HepG2 (cell line): ENCODE measurements around the gene FAIM2. TPM values are rescaled to one million over a fixed set of nuclear protein-coding genes. Genes with fewer than 3 reads are reported as not detected.

Source experiments
- ATAC-seq: fragments of 200-7000 bp; cut with Tn5 transposase; 3 replicates; pipeline ENCODE4 v1.9.1; 2020; ENCODE audit warnings: mild to moderate bottlenecking, moderate library complexity
- BruUV-seq: library from RNA; stranded (reverse); fragments of 400-500 nt; replicated peaks from 2 replicates; lab custom pipeline; 2021; lab: Mats Ljungman, UMichigan
- CTCF ChIA-PET: fragments of 300-600 bp; formaldehyde crosslinking; extraction: SDS; loops from one replicate; lab custom pipeline; 2021; ENCODE audit warnings: low total read pairs, inconsistent platforms, low intra/inter-chr PET ratio; lab: Yijun Ruan, JAX
- POLR2A ChIA-PET: fragments of 350-600 bp; sonication (Branson Sonifier 250); formaldehyde crosslinking; loops from one replicate; lab custom pipeline; 2020; ENCODE audit warnings: antibody characterized with exemption, inconsistent platforms; lab: Yijun Ruan, JAX
- DNase-seq: peaks from one replicate; pipeline ENCODE4 v3.0.0-alpha.2; 2015; ENCODE audit warnings: low spot score
- FAIRE-seq: peaks from 3 replicates; lab custom pipeline; 2011; peaks lifted over from hg19 to GRCh38; lab: Jason Lieb, UNC
- H2AFZ ChIP-seq: one replicate; pipeline ENCODE4 v1.6.1; 2011; ENCODE audit warnings: low read length, inconsistent platforms
- H3K27ac ChIP-seq: fragments of 300-600 bp; 3 replicates; pipeline ENCODE4 v1.8.0; 2011; ENCODE audit warnings: mixed run types, mild to moderate bottlenecking, mixed read lengths, low read length, inconsistent platforms; ENCODE audit not compliant: insufficient read depth; ENCODE audit errors: extremely low read length
- H3K27me3 ChIP-seq, 2 experiments: fragments of 200-600 bp in 1 of 2; 2 replicates in 1 of 2; 3 replicates in 1 of 2; pipeline versions ENCODE4 v1.6.0 to v1.8.0; 2011; ENCODE audit warnings: low read length in 2 of 2, mild to moderate bottlenecking in 2 of 2, moderate library complexity in 2 of 2, inconsistent platforms in 1 of 2; ENCODE audit not compliant: insufficient read depth in 2 of 2, control insufficient read depth in 1 of 2
- H3K36me3 ChIP-seq, 2 experiments: fragments of 200-600 bp in 1 of 2; replicated peaks in 1 of 2; 2 replicates in 1 of 2; 3 replicates in 1 of 2; pipeline versions ENCODE4 v1.5.1 to v1.8.0; 2011; ENCODE audit warnings: low read length in 2 of 2, inconsistent platforms in 1 of 2; ENCODE audit not compliant: insufficient read depth in 2 of 2, control insufficient read depth in 1 of 2
- H3K4me1 ChIP-seq: 2 replicates; pipeline ENCODE4 v1.5.1; 2012; ENCODE audit warnings: low read length, inconsistent platforms; ENCODE audit not compliant: insufficient read depth
- H3K4me2 ChIP-seq: 2 replicates; pipeline ENCODE4 v1.6.0; 2011; ENCODE audit warnings: low read depth, low read length, inconsistent platforms
- H3K4me3 ChIP-seq, 3 experiments: fragments of 200-600 bp in 1 of 3; sonication (generic), shearing (Covaris generic) in 1 of 3; replicated peaks in 1 of 3; 2 replicates each; pipeline ENCODE4 v1.5.1; 2011 to 2016; ENCODE audit warnings: low read length in 3 of 3, inconsistent platforms in 2 of 3, low read depth in 2 of 3, mild to moderate bottlenecking in 2 of 3, control low read depth in 1 of 3, mixed read lengths in 1 of 3; ENCODE audit not compliant: insufficient read depth in 1 of 3
- H3K79me2 ChIP-seq: one replicate; pipeline ENCODE4 v1.6.1; 2011; ENCODE audit warnings: low read length, inconsistent platforms; ENCODE audit not compliant: insufficient read depth
- H3K9ac ChIP-seq: 2 replicates; pipeline ENCODE4 v1.6.0; 2011; ENCODE audit warnings: mild to moderate bottlenecking, low read depth, low read length, inconsistent platforms; ENCODE audit not compliant: insufficient read depth
- H3K9me3 ChIP-seq: 2 replicates; pipeline ENCODE4 v1.5.1; 2012; ENCODE audit warnings: mild to moderate bottlenecking, low read length
- H4K20me1 ChIP-seq: 2 replicates; pipeline ENCODE4 v1.6.0; 2011; ENCODE audit warnings: inconsistent platforms, mild to moderate bottlenecking, low read length, moderate library complexity; ENCODE audit not compliant: insufficient read depth
- DNMT3B ChIP-seq: conservative IDR thresholded peaks from 2 replicates; pipeline ENCODE4 v1.6.1; 2016; ENCODE audit warnings: missing biosample characterization, control low read depth
- FIP1L1 ChIP-seq: fragments of 200-400 bp; formaldehyde crosslinking; IDR thresholded peaks from 2 replicates; pipeline ENCODE4 v1.6.1; 2018; ENCODE audit warnings: low read depth, mild to moderate bottlenecking, low read length, moderate library complexity, borderline replicate concordance; ENCODE audit not compliant: insufficient read depth
- FOXA3 ChIP-seq: IDR thresholded peaks from 2 replicates; pipeline ENCODE4 v1.6.1; 2016; ENCODE audit warnings: missing genetic modification reagents, missing compliant biosample characterization
- HDAC2 ChIP-seq: sonication (generic); formaldehyde crosslinking; IDR thresholded peaks from 2 replicates; pipeline ENCODE4 v1.4.0; 2020; ENCODE audit warnings: missing genetic modification reagents
- RFX1 ChIP-seq: fragments of 450-650 bp; IDR thresholded peaks from 2 replicates; pipeline ENCODE4 v1.6.1; 2017
- TCF7L2 ChIP-seq: IDR thresholded peaks from 2 replicates; pipeline ENCODE4 v1.6.1; 2011; ENCODE audit warnings: mild to moderate bottlenecking, low read depth, low read length, moderate library complexity
- WIZ ChIP-seq: sonication (generic); formaldehyde crosslinking; IDR thresholded peaks from 2 replicates; pipeline ENCODE4 v1.5.1; 2020; ENCODE audit warnings: mild to moderate bottlenecking, missing genetic modification reagents
- ZBTB3 ChIP-seq: sonication (generic); formaldehyde crosslinking; IDR thresholded peaks from 2 replicates; pipeline ENCODE4 v1.4.0; 2020; ENCODE audit warnings: low read depth, mild to moderate bottlenecking, moderate library complexity, missing genetic modification reagents, borderline replicate concordance
- ZNF205 ChIP-seq: IDR thresholded peaks from 2 replicates; pipeline ENCODE4 v1.6.1; 2018; ENCODE audit warnings: missing biosample characterization, missing genetic modification reagents
- ZNF335 ChIP-seq: sonication (generic); formaldehyde crosslinking; IDR thresholded peaks from 2 replicates; pipeline ENCODE4 v1.4.0; 2020; ENCODE audit warnings: missing genetic modification reagents
- ZNF431 ChIP-seq: sonication (generic); formaldehyde crosslinking; IDR thresholded peaks from 2 replicates; pipeline ENCODE4 v1.9.0; 2022; ENCODE audit warnings: missing genetic modification reagents, low read depth, mild to moderate bottlenecking, borderline replicate concordance
- ZNF670 ChIP-seq: sonication (generic); formaldehyde crosslinking; IDR thresholded peaks from 2 replicates; pipeline ENCODE4 v1.8.0; 2022; ENCODE audit warnings: mild to moderate bottlenecking, missing genetic modification reagents, borderline replicate concordance
- ZSCAN29 ChIP-seq: sonication (generic); formaldehyde crosslinking; conservative IDR thresholded peaks from 2 replicates; pipeline ENCODE4 v1.4.0; 2020; ENCODE audit warnings: mild to moderate bottlenecking, missing genetic modification reagents
- WGBS: methylation state at CpG from one replicate; pipeline ENCODE4 v1.1.6; 2017; ENCODE audit warnings: low lambda C conversion rate; 5-methylcytosine and 5-hydroxymethylcytosine counted together
- in situ Hi-C: cut with HindIII; loops from 2 replicates; pipeline ENCODE4 v1.10.0; 2017; ENCODE audit warnings: low pct_unique_long_range_greater_than_20kb; ENCODE audit not compliant: extremely low pct_ligation_motif_present
- intact Hi-C: fragments of 100-400 bp; cut with micrococcal nuclease; formaldehyde crosslinking; loops from one replicate; pipeline ENCODE4 v1.10.0; 2022; ENCODE audit not compliant: unreplicated experiment
- polyA plus RNA-seq, 8 experiments: library from polyadenylated mRNA; depleted of rRNA in 3 of 8; stranded (reverse) in 7 of 8; unstranded in 1 of 8; fragments of >200 nt; fragmentation: Illumina TruSeq in 4 of 8; extraction: Trizol in 4 of 8; gene quantifications; 2 replicates each; pipeline versions ENCODE4 v1.2.1 to v1.2.3, GENCODE V29; 2011 to 2016; ENCODE audit warnings: low read depth in 4 of 8, missing spikeins in 1 of 8, mixed read lengths in 1 of 8; ENCODE audit not compliant: insufficient read depth in 1 of 8
- total RNA-seq, 5 experiments: library from RNA; depleted of rRNA; stranded (reverse); fragments of >200 nt; fragmentation: Illumina TruSeq; extraction: Trizol; gene quantifications; 2 replicates each; pipeline ENCODE4 v1.2.3, GENCODE V29; 2016; ENCODE audit warnings: low read depth in 1 of 5
- TF ChIP-seq, protein P1 (sequence below): IDR thresholded peaks from 2 replicates; pipeline ENCODE4 v1.6.1; 2016

FAIM2 gene
- total and polyA plus RNA-seq, 2 of the 13 experiments (the other 11 are each of a cell fraction or from before 2014, with no cell fraction given) = not detected

DNA sequence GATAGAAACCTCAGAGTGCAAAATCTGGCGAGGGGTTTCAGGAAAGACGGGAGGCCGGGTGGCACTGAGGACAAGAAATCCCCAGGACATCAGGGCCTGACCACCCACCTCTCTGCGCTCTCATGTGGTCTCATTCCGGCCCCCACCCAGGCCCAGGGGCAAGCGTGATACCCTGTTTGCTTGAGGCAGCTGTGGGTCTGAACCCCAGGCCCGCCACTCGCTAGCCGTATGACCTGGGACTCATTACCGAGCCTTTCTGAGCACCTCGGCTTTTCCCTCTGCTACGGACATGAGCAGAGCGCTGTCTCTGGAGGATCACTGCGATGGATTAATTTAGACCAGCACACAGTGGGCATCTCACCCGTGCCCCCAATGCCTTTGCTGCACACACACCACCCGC lies 35.3 kb downstream of the FAIM2 start:
- H3K9me3 ChIP-seq = no peaks in the 10 kb centered on the region
- H3K4me2 ChIP-seq = no peak overlapping the region
- WGBS = 60% methylated on average over 11 of the region's 16 CpGs
- no peaks in the 10 kb centered on the region for H4K20me1 ChIP-seq
- H3K27me3 ChIP-seq = peaks cover 2 to 48% of the 10 kb centered on the region in 2 experiments; a peak in 3 of 5 replicates
- peaks cover 29% of the 10 kb centered on the region for H3K4me1 ChIP-seq
- no peak for TF ChIP-seq ZNF431 (CRISPR knock-in tag)
- no peak for TF ChIP-seq FIP1L1
- TF ChIP-seq FOXA3 (CRISPR knock-in tag) = no peak
- no peak for TF ChIP-seq DNMT3B (CRISPR knock-in tag)
- TF ChIP-seq TCF7L2 = no peak
- no peak for TF ChIP-seq ZSCAN29 (CRISPR knock-in tag)
- no peak for TF ChIP-seq ZBTB3
- TF ChIP-seq, protein P1, sequence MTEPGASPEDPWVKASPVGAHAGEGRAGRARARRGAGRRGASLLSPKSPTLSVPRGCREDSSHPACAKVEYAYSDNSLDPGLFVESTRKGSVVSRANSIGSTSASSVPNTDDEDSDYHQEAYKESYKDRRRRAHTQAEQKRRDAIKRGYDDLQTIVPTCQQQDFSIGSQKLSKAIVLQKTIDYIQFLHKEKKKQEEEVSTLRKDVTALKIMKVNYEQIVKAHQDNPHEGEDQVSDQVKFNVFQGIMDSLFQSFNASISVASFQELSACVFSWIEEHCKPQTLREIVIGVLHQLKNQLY (CRISPR knock-in tag) = no peak
- TF ChIP-seq WIZ (CRISPR knock-in tag) = no peak
- no peak for TF ChIP-seq HDAC2
- no peak for TF ChIP-seq ZNF335 (CRISPR knock-in tag)
- no peak for TF ChIP-seq RFX1
- no peak for TF ChIP-seq ZNF670 (CRISPR knock-in tag)
- no peak for TF ChIP-seq ZNF205
- TF ChIP-seq, all 625 proteins: peak for 0
- ATAC-seq (no peak), DNase-seq (no peak), FAIRE-seq (no peak)
- ChIA-PET CTCF (interaction anchor here (1.8 kb wide), 1 partner anchor 77 kb away, joined by 4 read pairs; no protein-coding TSS in a partner anchor), POLR2A (no interaction called here)
- H3K36me3 ChIP-seq = no peaks in the 10 kb centered on the region
- H2AFZ ChIP-seq = no peak overlapping the region
- intact Hi-C loops = loop anchor here (1.0 to 10.0 kb wide), 2 partner anchors 25 to 76 kb away; no protein-coding TSS in a partner anchor
- H3K27ac ChIP-seq = no peak overlapping the region
- H3K4me3 ChIP-seq = no peak overlapping the region
- in situ Hi-C loops = loop anchor here (5.0 to 10.0 kb wide), 2 partner anchors 74 to 186 kb away; partner anchors contain the start of gene ASIC1
- H3K79me2 ChIP-seq = no peaks in the 10 kb centered on the region
- H3K9ac ChIP-seq = no peak overlapping the region
- BruUV-seq = no TSS peak
